Liver (tissue), 9 donors: ENCODE measurements around the gene MAP2K6. TPM values are rescaled to one million over a fixed set of nuclear protein-coding genes. Genes with fewer than 3 reads are reported as not detected.
A peak's percentile ranks its signal among the peaks of the same experiment; 100 is the strongest.

Experiments used
- DNase-seq: peaks from one replicate; pipeline ENCODE4 v3.0.0-alpha.2; 2017; ENCODE audit warnings: low spot score
- H3K27ac ChIP-seq, 2 donors: one replicate each; pipeline ENCODE4 v1.7.0; 2013; ENCODE audit warnings: inconsistent platforms in 2 of 2, low read length in 2 of 2, control low read depth in 1 of 2, low read depth in 1 of 2, mild to moderate bottlenecking in 1 of 2
- H3K27me3 ChIP-seq, 4 donors: one replicate each; pipeline versions ENCODE4 v1.6.1 to v1.7.0; 2013; ENCODE audit warnings: low read length in 3 of 4, inconsistent platforms in 1 of 4, mild to moderate bottlenecking in 1 of 4, moderate library complexity in 1 of 4; ENCODE audit not compliant: control insufficient read depth in 4 of 4, insufficient read depth in 4 of 4
- H3K36me3 ChIP-seq, 4 donors: one replicate each; pipeline versions ENCODE4 v1.6.1 to v1.7.0; 2013; ENCODE audit warnings: low read length in 3 of 4, mild to moderate bottlenecking in 3 of 4, low read depth in 1 of 4, moderate library complexity in 1 of 4; ENCODE audit not compliant: control insufficient read depth in 4 of 4, insufficient read depth in 3 of 4
- H3K4me1 ChIP-seq, 4 donors: one replicate each; pipeline versions ENCODE4 v1.6.1 to v1.7.0; 2013; ENCODE audit warnings: low read length in 3 of 4, mild to moderate bottlenecking in 3 of 4, moderate library complexity in 1 of 4; ENCODE audit not compliant: control insufficient read depth in 4 of 4, insufficient read depth in 4 of 4
- H3K4me3 ChIP-seq, 3 donors: one replicate each; pipeline versions ENCODE4 v1.6.1 to v1.7.0; 2013; ENCODE audit warnings: low read length in 3 of 3, control low read depth in 1 of 3, low read depth in 1 of 3, mild to moderate bottlenecking in 1 of 3
- H3K9ac ChIP-seq, 2 donors: one replicate each; pipeline ENCODE4 v1.7.0; 2013; ENCODE audit warnings: low read length in 2 of 2, mild to moderate bottlenecking in 2 of 2, moderate library complexity in 2 of 2, control low read depth in 1 of 2, low read depth in 1 of 2
- H3K9me3 ChIP-seq, 4 donors: one replicate each; pipeline versions ENCODE4 v1.6.1 to v1.7.0; 2013; ENCODE audit warnings: low read length in 3 of 4; ENCODE audit not compliant: control insufficient read depth in 4 of 4
- EGR1 ChIP-seq, 2 donors: IDR thresholded peaks; 2 replicates each; pipeline ENCODE4 v1.6.1; 2016 to 2018; ENCODE audit warnings: antibody characterized with exemption in 2 of 2, low read depth in 2 of 2
- FOXA1 ChIP-seq: IDR thresholded peaks from 2 replicates; pipeline ENCODE4 v1.6.1; 2016; ENCODE audit warnings: antibody characterized with exemption
- FOXA2 ChIP-seq: IDR thresholded peaks from 2 replicates; pipeline ENCODE4 v1.6.1; 2016; ENCODE audit warnings: antibody characterized with exemption
- GABPA ChIP-seq, 2 donors: IDR thresholded peaks in 1 of 2; conservative IDR thresholded peaks in 1 of 2; 2 replicates each; pipeline ENCODE4 v1.6.1; 2016; ENCODE audit warnings: antibody characterized with exemption in 2 of 2, mild to moderate bottlenecking in 1 of 2, moderate library complexity in 1 of 2
- HNF4A ChIP-seq, 2 donors: conservative IDR thresholded peaks; 2 replicates each; pipeline ENCODE4 v1.6.1; 2016; ENCODE audit warnings: antibody characterized with exemption in 2 of 2, mild to moderate bottlenecking in 2 of 2
- HNF4G ChIP-seq: IDR thresholded peaks from 2 replicates; pipeline ENCODE4 v1.6.1; 2016; ENCODE audit warnings: antibody characterized with exemption
- JUND ChIP-seq, 2 donors: IDR thresholded peaks; 2 replicates each; pipeline ENCODE4 v1.6.1; 2016; ENCODE audit warnings: antibody characterized with exemption in 2 of 2
- NR2F2 ChIP-seq: IDR thresholded peaks from 2 replicates; pipeline ENCODE4 v1.6.1; 2016; ENCODE audit warnings: antibody characterized with exemption
- RAD21 ChIP-seq, 2 donors: IDR thresholded peaks; 2 replicates each; pipeline ENCODE4 v1.6.1; 2016; ENCODE audit warnings: antibody characterized with exemption in 2 of 2, mild to moderate bottlenecking in 2 of 2
- RXRA ChIP-seq, 2 donors: IDR thresholded peaks; 2 replicates each; pipeline ENCODE4 v1.6.1; 2017 to 2018; ENCODE audit warnings: antibody characterized with exemption in 2 of 2, mild to moderate bottlenecking in 1 of 2
- SP1 ChIP-seq: IDR thresholded peaks from 2 replicates; pipeline ENCODE4 v1.6.1; 2018; ENCODE audit warnings: antibody characterized with exemption, mild to moderate bottlenecking
- TAF1 ChIP-seq: conservative IDR thresholded peaks from 2 replicates; pipeline ENCODE4 v1.6.1; 2016; ENCODE audit warnings: antibody characterized with exemption, mild to moderate bottlenecking
- YY1 ChIP-seq: IDR thresholded peaks from 2 replicates; pipeline ENCODE4 v1.6.1; 2016; ENCODE audit warnings: antibody characterized with exemption, mild to moderate bottlenecking
- WGBS: extraction: QIAGEN DNeasy Blood & Tissue Kit; methylation state at CpG from one replicate; pipeline ENCODE4 v1.1.7; 2013; 5-methylcytosine and 5-hydroxymethylcytosine counted together
- polyA plus RNA-seq, 2 donors: library from polyadenylated mRNA; stranded (reverse) in 1 of 2; unstranded in 1 of 2; fragments of 200-250 nt in 1 of 2; fragments of >200 nt in 1 of 2; fragmentation: Nextera tagmentation in 1 of 2; extraction: Ambion mirVana in 1 of 2; gene quantifications; one replicate each; pipeline versions ENCODE4 v1.2.1 to v1.2.3, GENCODE V29; 2013 to 2015
- total RNA-seq, 2 donors: library from RNA; depleted of rRNA; stranded (reverse); fragments of >200 nt; gene quantifications; one replicate each; pipeline ENCODE4 v1.2.3, GENCODE V29; 2014
- TF ChIP-seq, protein P1 (sequence below): fragments of 150-350 bp; IDR thresholded peaks from 2 replicates; pipeline ENCODE4 v1.5.1; 2017; ENCODE audit warnings: improper control_type of control experiment, low read depth, low read length; ENCODE audit not compliant: missing input control
- TF ChIP-seq, protein P2 (sequence below): IDR thresholded peaks from 2 replicates; pipeline ENCODE4 v1.6.1; 2016; ENCODE audit warnings: antibody characterized with exemption
- TF ChIP-seq, protein P3 (sequence below): IDR thresholded peaks from 2 replicates; pipeline ENCODE4 v1.6.1; 2016; ENCODE audit warnings: antibody characterized with exemption, mild to moderate bottlenecking
- TF ChIP-seq, protein P4 (sequence below): IDR thresholded peaks from 2 replicates; pipeline ENCODE4 v1.6.1; 2016; ENCODE audit warnings: antibody characterized with exemption
- TF ChIP-seq, protein P5 (sequence below): IDR thresholded peaks from 2 replicates; pipeline ENCODE4 v1.6.1; 2016; ENCODE audit warnings: antibody characterized with exemption
- donor health status: healthy.
- donor health status: healthy.
- donor health status: healthy.
- donor health status: healthy.
- donor health status: healthy.

The MAP2K6 gene
- total and polyA plus RNA-seq, 4 donors = 0.31 to 5.4 (median 2.6) TPM

DNA sequence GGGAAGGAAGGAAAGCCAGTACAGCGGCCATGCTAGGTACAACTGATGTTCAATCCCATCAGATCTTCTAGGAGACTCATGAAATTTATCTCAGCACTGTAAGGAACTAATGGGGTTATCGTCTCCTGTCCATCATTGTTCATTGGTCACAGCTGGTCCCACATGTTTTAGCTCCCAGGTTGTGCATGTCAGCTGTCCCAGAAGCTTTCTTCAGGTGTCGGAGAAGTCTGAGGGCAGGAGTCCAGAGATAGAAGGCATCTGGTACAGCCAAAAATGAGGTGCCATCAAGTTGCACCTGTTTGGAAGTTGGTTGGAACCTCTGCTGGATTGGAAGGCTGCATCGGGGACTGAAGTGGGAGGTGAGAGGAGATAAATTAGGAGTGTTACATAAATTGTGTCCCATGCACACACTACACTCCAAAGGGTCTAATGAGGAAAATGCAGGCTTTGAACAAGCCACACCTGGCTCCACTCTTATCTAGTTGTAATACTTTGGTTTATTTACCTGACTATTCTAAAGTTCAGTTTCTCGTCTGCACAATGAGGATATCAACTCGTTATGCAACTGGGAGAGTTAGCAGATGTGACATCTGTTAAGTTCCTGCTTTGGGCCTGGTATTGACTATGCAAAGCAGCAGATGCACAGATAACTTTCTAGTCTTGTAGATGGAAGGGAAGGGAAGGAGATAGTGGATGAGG lies 62.9 kb downstream of the MAP2K6 start:
- Histone ChIP-seq H3K27ac (no peak overlapping the region), H3K9me3 (no peaks in the 10 kb centered on the region), H3K27me3 (no peaks in the 10 kb centered on the region), H3K9ac (no peak overlapping the region), H3K36me3 (no peaks in the 10 kb centered on the region), H3K4me3 (no peak overlapping the region), H3K4me1 (peaks cover 0 to 18% (median 6%) of the 10 kb centered on the region in 4 donors)
- no peak for DNase-seq
- 62% methylated on average over 6 of the region's 6 CpGs for WGBS
- TF ChIP-seq JUND (IDR thresholded peaks at IDR 0.05) (no peak), HNF4A (conservative IDR thresholded peaks at IDR 0.05) (peak; percentile 59 to 73), TAF1 (no peak)
- TF ChIP-seq, protein P1, sequence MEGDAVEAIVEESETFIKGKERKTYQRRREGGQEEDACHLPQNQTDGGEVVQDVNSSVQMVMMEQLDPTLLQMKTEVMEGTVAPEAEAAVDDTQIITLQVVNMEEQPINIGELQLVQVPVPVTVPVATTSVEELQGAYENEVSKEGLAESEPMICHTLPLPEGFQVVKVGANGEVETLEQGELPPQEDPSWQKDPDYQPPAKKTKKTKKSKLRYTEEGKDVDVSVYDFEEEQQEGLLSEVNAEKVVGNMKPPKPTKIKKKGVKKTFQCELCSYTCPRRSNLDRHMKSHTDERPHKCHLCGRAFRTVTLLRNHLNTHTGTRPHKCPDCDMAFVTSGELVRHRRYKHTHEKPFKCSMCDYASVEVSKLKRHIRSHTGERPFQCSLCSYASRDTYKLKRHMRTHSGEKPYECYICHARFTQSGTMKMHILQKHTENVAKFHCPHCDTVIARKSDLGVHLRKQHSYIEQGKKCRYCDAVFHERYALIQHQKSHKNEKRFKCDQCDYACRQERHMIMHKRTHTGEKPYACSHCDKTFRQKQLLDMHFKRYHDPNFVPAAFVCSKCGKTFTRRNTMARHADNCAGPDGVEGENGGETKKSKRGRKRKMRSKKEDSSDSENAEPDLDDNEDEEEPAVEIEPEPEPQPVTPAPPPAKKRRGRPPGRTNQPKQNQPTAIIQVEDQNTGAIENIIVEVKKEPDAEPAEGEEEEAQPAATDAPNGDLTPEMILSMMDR = no peak

DNA sequence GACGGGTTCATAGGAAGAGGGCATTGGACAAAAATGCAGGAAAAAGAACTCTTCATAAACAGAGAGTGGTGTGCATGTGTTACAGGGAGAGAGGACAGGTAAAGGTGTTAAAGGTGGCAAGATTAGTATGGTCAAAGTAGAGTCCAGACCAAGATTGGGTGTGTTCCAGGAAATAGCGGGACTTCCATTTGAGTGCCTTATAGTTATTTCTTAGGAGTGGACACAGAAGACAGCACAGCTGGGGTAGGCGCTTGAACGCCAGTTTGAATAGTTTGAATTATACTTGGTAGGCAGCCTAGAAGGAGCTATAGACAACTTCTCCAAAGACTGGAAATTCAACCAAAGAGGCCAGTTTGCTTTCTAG lies 63.4 kb downstream of the MAP2K6 start:
- Histone ChIP-seq H3K27me3 (no peaks in the 10 kb centered on the region), H3K4me3 (no peak overlapping the region), H3K36me3 (no peaks in the 10 kb centered on the region), H3K27ac (no peak overlapping the region), H3K9ac (no peak overlapping the region), H3K4me1 (peaks cover 0 to 18% (median 6%) of the 10 kb centered on the region in 4 donors), H3K9me3 (no peaks in the 10 kb centered on the region)
- WGBS = 89% methylated on average over 4 of the region's 4 CpGs
- DNase-seq = no peak
- no peak for TF ChIP-seq FOXA1
- TF ChIP-seq, protein P1 = no peak
- TF ChIP-seq, protein P2, sequence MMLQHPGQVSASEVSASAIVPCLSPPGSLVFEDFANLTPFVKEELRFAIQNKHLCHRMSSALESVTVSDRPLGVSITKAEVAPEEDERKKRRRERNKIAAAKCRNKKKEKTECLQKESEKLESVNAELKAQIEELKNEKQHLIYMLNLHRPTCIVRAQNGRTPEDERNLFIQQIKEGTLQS = no peak
- TF ChIP-seq YY1 = no peak
- TF ChIP-seq, protein P3, sequence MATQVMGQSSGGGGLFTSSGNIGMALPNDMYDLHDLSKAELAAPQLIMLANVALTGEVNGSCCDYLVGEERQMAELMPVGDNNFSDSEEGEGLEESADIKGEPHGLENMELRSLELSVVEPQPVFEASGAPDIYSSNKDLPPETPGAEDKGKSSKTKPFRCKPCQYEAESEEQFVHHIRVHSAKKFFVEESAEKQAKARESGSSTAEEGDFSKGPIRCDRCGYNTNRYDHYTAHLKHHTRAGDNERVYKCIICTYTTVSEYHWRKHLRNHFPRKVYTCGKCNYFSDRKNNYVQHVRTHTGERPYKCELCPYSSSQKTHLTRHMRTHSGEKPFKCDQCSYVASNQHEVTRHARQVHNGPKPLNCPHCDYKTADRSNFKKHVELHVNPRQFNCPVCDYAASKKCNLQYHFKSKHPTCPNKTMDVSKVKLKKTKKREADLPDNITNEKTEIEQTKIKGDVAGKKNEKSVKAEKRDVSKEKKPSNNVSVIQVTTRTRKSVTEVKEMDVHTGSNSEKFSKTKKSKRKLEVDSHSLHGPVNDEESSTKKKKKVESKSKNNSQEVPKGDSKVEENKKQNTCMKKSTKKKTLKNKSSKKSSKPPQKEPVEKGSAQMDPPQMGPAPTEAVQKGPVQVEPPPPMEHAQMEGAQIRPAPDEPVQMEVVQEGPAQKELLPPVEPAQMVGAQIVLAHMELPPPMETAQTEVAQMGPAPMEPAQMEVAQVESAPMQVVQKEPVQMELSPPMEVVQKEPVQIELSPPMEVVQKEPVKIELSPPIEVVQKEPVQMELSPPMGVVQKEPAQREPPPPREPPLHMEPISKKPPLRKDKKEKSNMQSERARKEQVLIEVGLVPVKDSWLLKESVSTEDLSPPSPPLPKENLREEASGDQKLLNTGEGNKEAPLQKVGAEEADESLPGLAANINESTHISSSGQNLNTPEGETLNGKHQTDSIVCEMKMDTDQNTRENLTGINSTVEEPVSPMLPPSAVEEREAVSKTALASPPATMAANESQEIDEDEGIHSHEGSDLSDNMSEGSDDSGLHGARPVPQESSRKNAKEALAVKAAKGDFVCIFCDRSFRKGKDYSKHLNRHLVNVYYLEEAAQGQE = no peak
- TF ChIP-seq JUND (IDR thresholded peaks at IDR 0.05) = no peak
- TF ChIP-seq EGR1 (IDR thresholded peaks at IDR 0.05; ENCODE audit: low read depth in 2 of 2) = no peak
- TF ChIP-seq, protein P4, sequence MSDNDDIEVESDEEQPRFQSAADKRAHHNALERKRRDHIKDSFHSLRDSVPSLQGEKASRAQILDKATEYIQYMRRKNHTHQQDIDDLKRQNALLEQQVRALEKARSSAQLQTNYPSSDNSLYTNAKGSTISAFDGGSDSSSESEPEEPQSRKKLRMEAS = no peak
- TF ChIP-seq FOXA2 = no peak
- TF ChIP-seq RAD21 (IDR thresholded peaks at IDR 0.05) = no peak
- TF ChIP-seq, protein P5, sequence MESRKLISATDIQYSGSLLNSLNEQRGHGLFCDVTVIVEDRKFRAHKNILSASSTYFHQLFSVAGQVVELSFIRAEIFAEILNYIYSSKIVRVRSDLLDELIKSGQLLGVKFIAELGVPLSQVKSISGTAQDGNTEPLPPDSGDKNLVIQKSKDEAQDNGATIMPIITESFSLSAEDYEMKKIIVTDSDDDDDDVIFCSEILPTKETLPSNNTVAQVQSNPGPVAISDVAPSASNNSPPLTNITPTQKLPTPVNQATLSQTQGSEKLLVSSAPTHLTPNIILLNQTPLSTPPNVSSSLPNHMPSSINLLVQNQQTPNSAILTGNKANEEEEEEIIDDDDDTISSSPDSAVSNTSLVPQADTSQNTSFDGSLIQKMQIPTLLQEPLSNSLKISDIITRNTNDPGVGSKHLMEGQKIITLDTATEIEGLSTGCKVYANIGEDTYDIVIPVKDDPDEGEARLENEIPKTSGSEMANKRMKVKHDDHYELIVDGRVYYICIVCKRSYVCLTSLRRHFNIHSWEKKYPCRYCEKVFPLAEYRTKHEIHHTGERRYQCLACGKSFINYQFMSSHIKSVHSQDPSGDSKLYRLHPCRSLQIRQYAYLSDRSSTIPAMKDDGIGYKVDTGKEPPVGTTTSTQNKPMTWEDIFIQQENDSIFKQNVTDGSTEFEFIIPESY = no peak
- no peak for TF ChIP-seq TAF1
- no peak for TF ChIP-seq HNF4G
- TF ChIP-seq RXRA (IDR thresholded peaks at IDR 0.05) = no peak
- TF ChIP-seq NR2F2 = no peak
- TF ChIP-seq SP1 = no peak
- no peak for TF ChIP-seq HNF4A (conservative IDR thresholded peaks at IDR 0.05)
- no peak for TF ChIP-seq GABPA (IDR thresholded peaks at IDR 0.05 in 1 of 2, conservative IDR thresholded peaks at IDR 0.05 in 1 of 2)
